Body of pancreas (tissue), 4 donors: ENCODE data around the gene AKT3.

Experiments used
- CTCF ChIP-seq, 7 experiments: fragments of 450-650 bp in 4 of 7; fragments of 200-600 bp in 3 of 7; sonication (generic) in 3 of 7; IDR thresholded peaks; one replicate each; pipeline ENCODE4 v1.5.1; 2016 to 2019; ENCODE audit warnings: antibody characterized with exemption in 7 of 7
- POLR2A ChIP-seq, 3 donors: fragments of 450-650 bp; IDR thresholded peaks; one replicate each; pipeline ENCODE4 v1.6.1; 2016; ENCODE audit warnings: antibody characterized with exemption in 3 of 3, mild to moderate bottlenecking in 2 of 3

GRCh38 chr1:243507672-243508302, 342.3 kb downstream of the AKT3 start:
- TF ChIP-seq CTCF (IDR thresholded peaks at IDR 0.05) (no peak), POLR2A (IDR thresholded peaks at IDR 0.05) (no peak)
